ENCODE measurements around the gene TEX52.
A peak's percentile ranks its signal among the peaks of the same experiment; 100 is the strongest.
"Not testable (repeated sequence)": the region's sequence is repeated elsewhere in the genome, so short reads cannot be mapped to it uniquely, and the experiment has no call there.

TEX52 gene

GRCh38 chr12:2868986-2869632 lies 12.3 kb upstream of the TEX52 start:
- DNase-seq (ENCODE audit: extremely low spot score, insufficient read length, low read depth); FAIRE-seq: not testable (repeated sequence)

DNA sequence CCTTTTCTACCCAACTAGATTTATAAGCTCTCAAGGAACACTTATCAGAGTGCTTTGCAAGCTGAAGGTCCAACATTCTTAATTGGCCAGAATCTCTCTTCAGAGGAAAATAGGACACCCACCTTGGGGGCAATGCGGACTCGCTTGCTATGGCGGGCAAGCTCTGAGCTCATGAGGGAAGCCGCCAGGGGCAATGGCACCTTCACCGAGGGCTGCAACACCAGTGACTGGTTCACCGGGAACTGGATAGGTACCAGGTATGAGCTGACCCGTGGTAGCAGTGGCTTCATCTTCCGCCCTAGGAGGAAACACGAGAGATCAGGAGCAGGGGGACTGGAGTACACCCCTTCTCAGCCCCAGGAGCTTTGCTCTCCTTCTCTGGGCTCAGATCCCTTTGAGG lies 7.4 kb upstream of the TEX52 start:
- DNase-seq (ENCODE audit: extremely low spot score, insufficient read length, low read depth), result no peak
- FAIRE-seq, result no peak

DNA sequence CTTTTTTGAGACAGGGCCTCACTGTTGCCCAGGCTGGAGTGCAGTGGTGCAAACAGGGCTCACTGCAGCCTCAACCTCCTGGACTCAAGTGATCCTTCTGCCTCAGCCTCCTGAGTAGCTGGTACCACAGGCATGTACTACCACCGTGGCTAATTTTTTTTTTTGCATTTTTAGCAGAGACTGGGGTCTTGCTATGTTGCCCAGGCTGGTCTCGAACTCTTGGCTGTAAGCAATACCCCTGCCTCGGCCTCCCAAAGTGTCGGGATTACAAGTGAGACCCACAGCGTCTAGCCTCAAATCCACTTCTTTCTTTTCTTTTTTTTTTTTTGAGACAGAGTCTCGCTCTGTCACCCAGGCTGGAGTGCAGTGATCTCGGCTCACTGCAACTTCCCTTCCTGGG lies 6.6 kb upstream of the TEX52 start:
- DNase-seq (ENCODE audit: extremely low spot score, insufficient read length, low read depth); FAIRE-seq: not testable (repeated sequence)

DNA sequence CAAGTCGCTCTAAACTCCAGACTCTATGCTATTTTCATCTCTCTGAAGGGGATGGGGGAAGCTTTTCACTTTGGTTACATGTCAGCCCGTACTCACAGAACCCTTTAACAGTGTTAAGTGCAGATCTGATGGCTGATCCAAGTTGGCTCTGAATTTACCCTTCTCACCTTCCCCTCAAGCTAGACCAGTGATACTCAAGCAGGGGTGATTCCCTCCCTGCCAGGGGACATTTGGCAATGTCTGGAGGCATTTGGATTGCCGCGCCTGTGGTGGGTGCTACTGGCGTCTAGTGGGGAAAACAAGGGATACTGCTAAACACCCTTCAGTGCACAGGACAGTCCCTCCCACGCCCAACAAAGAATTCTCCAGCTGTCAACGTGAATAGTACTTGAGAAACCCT lies 6.0 kb upstream of the TEX52 start:
- FAIRE-seq, result no peak
- no peak for DNase-seq (ENCODE audit: extremely low spot score, insufficient read length, low read depth)

DNA sequence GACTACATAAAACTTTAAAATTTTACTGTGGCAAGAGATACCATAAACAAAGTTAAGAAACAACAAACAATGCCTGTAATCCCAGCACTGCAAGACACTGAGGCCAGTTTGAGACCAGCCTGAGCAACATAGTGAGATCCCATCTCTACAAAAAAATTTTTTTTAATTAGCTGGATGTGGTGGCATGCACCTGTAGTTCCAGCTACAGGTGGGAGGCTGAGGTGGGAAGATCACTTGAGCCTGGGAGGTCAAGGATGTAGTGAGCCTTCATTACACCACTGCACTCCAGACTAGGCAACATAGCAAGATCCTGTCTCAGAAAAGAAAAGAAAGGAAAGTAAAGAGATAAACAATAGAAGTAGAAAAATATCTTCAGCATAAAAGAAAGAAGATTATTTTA lies 3.3 kb upstream of the TEX52 start:
- no peak for FAIRE-seq

GRCh38 chr12:2858944-2859421 lies 2.1 kb upstream of the TEX52 start:
- no peak for FAIRE-seq

More for the DNA sequence above, 3.3 kb upstream of the TEX52 start:
- DNase-seq (ENCODE audit: extremely low spot score, insufficient read length, low read depth), result no peak

GRCh38 chr12:2858334-2858733 lies 1.5 kb upstream of the TEX52 start:
- no peak for FAIRE-seq
- no peak for DNase-seq (ENCODE audit: extremely low spot score, insufficient read length, low read depth)

More at GRCh38 chr12:2858944-2859421, 2.1 kb upstream of the TEX52 start:
- DNase-seq (ENCODE audit: extremely low spot score, insufficient read length, low read depth), result no peak

DNA sequence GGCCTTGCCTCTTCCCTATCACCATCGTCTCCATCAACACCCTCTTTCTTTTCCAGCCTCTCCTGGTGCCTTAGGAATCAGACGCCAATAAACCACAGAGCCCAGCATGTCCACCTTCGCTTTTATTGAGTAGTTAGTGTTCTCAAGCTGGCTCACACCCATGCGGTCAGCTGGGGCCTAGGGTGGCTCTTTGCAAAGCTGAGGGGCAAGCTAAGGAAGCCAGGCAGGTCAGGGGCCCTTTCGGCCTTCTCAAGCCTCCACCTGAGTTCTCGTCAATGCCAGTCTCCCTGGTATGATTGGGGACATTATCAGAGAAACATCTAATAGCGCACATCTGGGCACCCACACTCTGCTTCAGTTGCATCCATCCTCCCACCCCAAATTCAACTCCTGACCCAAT lies 737 bp upstream of the TEX52 start:
- no peak for DNase-seq (ENCODE audit: extremely low spot score, insufficient read length, low read depth)
- FAIRE-seq, result no peak

DNA sequence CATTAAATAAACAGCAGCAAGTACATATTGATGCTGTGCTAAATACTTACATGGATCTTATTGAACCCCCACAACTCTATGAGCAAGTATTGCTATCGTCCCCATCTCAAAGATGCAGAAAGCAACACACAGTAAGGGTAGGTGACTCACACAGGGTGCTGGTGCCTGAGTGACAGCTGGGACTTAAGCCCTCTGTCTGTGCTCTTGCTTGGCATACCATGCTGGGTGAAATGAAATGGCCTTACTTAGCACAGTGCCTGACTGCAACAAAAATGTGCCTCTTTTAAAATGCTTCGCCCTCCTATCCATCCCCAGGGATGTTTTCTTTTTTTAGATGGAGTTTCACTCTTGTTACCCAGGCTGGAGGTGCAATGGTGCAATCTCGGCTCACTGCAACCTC lies 788 bp downstream of the TEX52 start:
- FAIRE-seq, result no peak

DNA sequence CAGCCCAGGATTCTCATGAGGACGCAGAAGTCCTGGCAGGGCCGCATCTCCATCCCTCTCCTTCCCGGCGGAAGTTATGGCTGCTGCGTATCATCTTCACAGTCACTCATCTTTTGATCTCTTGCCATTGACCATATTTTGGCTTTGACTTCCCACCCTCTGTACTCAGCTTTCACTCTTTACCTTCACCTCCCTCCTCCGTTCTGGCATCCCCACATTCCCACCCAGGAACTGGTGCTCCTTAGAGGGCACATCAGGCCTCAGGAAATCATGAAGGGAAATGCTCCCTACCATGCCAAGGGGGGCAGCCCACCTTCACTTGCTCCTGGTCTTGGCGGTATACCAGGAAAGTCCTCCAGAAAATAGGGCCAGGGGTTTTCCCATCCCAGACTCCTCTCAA lies 1.3 kb downstream of the TEX52 start:
- no peak for DNase-seq (ENCODE audit: extremely low spot score, insufficient read length, low read depth)
- no peak for FAIRE-seq

More for the DNA sequence above, 788 bp downstream of the TEX52 start:
- no peak for DNase-seq (ENCODE audit: extremely low spot score, insufficient read length, low read depth)

- no peak for DNase-seq (ENCODE audit: extremely low spot score, insufficient read length, low read depth)
- no peak for FAIRE-seq
Measured at GRCh38 chr12:2854669-2855453, 2.0 kb downstream of the TEX52 start.

DNA sequence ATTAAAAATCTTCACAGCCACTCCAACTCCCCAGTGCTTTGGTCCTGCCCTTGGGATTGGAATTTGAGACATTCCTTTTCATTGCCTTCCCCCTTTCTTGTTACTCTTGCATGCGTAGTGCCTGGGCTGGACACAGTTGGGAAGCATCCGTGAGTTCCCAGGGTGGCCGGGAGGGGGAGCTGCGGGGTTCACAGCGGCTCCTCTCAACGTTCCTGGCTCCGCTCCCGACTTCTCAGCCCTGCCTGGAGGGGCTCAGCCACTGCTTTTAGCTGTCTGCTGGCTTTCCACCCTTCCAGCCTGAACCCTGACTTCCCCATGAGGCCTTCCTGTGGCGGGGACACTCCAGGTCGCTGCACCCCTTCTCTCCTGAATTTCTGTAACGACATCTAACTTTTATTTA lies 3.2 kb downstream of the TEX52 start:
- DNase-seq (ENCODE audit: extremely low spot score, insufficient read length, low read depth) (no peak), FAIRE-seq (peak; percentile 12)

DNA sequence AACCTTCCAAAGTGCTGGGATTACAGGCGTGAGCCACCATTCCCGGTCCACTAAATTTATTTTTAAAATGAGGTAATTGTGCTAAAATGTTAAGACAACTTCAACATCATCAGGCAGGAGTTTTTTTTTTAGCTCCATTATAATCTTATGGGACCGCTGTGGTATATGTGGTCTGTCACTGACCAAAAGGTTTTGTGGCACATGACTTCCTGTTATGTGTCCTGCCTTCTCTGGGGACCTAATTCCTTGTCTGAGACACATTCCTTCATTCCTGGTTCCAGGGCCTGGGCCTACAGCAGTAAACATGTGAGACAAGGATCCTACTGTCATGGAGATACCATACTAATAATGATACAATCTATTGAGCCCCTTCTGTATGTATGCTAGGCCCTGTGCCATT lies 4.9 kb downstream of the TEX52 start:
- no peak for FAIRE-seq
- no peak for DNase-seq (ENCODE audit: extremely low spot score, insufficient read length, low read depth)

DNA sequence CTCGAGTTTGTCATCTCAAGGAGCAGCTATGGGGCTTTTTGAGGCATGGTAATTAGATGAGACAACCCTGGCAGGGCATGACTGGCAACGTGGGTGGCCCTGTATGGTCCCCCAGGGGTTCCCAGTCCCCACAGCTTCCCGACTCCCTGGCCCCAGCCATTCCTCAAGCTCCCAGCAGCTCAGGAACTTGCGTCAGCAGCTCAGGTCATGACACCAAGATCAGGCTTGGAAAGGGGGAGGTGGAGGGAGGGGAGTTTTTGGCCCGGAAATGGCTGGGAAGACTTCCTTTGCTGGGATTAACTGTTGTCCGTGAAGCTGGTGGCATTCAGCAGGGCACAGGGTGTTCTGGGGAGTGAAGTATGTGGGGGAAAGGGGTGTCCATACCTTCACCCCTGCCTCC lies 11.6 kb downstream of the TEX52 start:
- FAIRE-seq, result no peak

GRCh38 chr12:2844786-2845185 lies 12.1 kb downstream of the TEX52 start:
- DNase-seq (ENCODE audit: extremely low spot score, insufficient read length, low read depth), result no peak
- no peak for FAIRE-seq

More for the DNA sequence above, 11.6 kb downstream of the TEX52 start:
- no peak for DNase-seq (ENCODE audit: extremely low spot score, insufficient read length, low read depth)

DNA sequence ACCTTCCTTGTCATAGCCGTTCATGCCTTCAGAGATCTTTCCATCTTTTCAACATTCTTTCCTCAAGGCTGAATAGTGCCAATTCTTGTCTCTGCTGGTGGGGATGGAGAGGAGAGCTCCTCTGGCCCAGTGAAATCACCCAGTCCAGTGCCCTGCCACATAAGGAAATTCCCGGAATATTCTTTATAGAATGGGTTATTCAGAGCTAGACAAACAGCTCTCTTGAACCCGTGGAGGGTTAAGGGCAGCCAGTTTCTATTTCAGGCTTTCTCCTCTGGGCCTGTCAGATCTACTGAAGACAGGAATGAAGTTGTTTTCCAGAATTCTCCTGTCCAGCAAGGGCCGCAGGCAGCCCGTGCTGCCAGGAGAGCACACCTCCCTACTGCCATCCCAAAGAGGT lies 13.9 kb downstream of the TEX52 start:
- no peak for FAIRE-seq

GRCh38 chr12:2841056-2841650 lies 15.7 kb downstream of the TEX52 start:
- DNase-seq (ENCODE audit: extremely low spot score, insufficient read length, low read depth) (no peak), FAIRE-seq (no peak)

More for the DNA sequence above, 13.9 kb downstream of the TEX52 start:
- DNase-seq (ENCODE audit: extremely low spot score, insufficient read length, low read depth), result no peak

DNA sequence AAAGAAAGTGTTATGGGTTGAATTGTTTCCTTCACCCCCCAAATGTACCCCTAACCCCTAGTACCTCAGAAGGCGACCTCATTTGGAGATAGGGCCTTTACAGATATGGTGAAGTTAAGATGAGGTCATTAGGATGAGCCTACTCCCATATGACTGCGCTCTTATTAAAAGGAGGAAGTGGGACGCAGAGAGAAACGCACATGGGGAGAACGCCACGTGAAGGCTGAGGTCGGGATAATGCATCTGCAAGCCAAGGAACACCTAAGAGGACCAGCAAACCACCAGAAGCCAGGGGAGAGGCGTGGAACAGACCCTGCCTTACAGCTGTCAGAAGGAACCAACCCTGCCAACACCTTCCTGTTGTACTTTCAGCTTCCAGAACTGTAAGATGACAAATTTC lies 20.3 kb downstream of the TEX52 start:
- FAIRE-seq (no peak), DNase-seq (ENCODE audit: extremely low spot score, insufficient read length, low read depth) (no peak)

DNA sequence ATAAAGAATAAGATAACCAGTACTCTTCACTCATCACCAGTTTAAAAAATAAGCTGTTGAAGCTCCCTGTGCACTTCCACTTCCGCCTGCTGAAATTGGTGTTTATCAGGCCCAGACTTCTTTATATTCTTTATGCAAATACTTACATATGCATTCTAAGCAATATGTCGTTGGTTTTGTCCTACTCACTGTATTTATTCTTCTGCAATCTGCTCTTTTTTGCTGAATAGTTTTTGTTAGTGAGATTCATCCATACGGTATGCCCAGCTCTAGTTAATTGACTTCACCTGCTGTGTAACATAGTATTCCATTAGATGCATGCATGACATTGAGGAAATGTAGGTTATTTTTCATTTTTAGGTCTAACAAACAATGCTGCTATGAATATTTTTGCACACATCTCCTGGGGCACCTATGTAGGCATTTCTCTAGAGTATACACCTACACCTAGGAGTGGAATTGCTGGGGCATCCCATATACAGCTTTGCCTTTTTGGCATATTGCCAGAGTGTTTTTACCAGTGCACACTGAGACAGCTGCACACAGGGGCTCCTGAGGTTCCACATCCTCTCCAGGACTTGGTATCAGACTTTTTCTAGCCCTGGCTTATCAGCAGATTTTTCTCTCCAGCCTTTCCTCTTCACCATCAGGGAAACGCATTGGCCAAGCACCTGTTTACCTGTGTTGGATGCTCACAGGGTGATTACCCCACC lies 21.0 kb downstream of the TEX52 start:
- no peak for DNase-seq (ENCODE audit: extremely low spot score, insufficient read length, low read depth)
- no peak for FAIRE-seq

Data from GM18507 (cell line).